GM12878 (cell line): ENCODE measurements around the gene RCBTB2. TPM values are rescaled to one million over a fixed set of nuclear protein-coding genes. Genes with fewer than 3 reads are reported as not detected.

Experiments
- ATAC-seq: fragments of 200-7000 bp; cut with Tn5 transposase; 3 replicates; pipeline ENCODE4 v1.9.1; 2020; ENCODE audit warnings: mild to moderate bottlenecking, moderate library complexity
- BruUV-seq: library from RNA; stranded (reverse); fragments of 400-500 nt; replicated peaks from 2 replicates; lab custom pipeline; 2021; lab: Mats Ljungman, UMichigan
- CTCF ChIA-PET: fragments of 300-600 bp; sonication (Branson Sonifier 250); formaldehyde crosslinking; extraction: SDS; loops from one replicate; lab custom pipeline; 2021; ENCODE audit warnings: inconsistent platforms; lab: Yijun Ruan, JAX
- POLR2A ChIA-PET: fragments of 350-600 bp; formaldehyde crosslinking; extraction: SDS; loops from one replicate; lab custom pipeline; 2021; ENCODE audit warnings: inconsistent platforms; lab: Charles Lee
- RAD21 ChIA-PET: fragments of 300-600 bp; sonication (Branson Sonifier 250); formaldehyde crosslinking; loops from one replicate; lab custom pipeline; 2023; ENCODE audit warnings: antibody characterized with exemption; ENCODE audit not compliant: unreplicated experiment; lab: Charles Lee
- SMC1A ChIA-PET: fragments of 300-600 bp; sonication (Branson Sonifier 250); formaldehyde crosslinking; loops from one replicate; lab custom pipeline; 2023; ENCODE audit not compliant: unreplicated experiment, uncharacterized antibody; lab: Charles Lee
- DNase-seq: peaks from one replicate; pipeline ENCODE4 v3.0.0-alpha.2; 2011; ENCODE audit warnings: low read depth, low spot score
- FAIRE-seq: peaks from 3 replicates; lab custom pipeline; 2011; peaks lifted over from hg19 to GRCh38; lab: Jason Lieb, UNC
- H2AFZ ChIP-seq: 2 replicates; pipeline ENCODE4 v1.6.0; 2011; ENCODE audit warnings: low read depth, low read length, control low read depth; ENCODE audit not compliant: control insufficient read depth
- H3K27ac ChIP-seq: 2 replicates; pipeline ENCODE4 v1.5.1; 2011; ENCODE audit warnings: control low read depth; ENCODE audit not compliant: control insufficient read depth, insufficient read depth
- H3K27me3 ChIP-seq, 2 experiments: replicated peaks in 1 of 2; 2 replicates each; pipeline versions ENCODE4 v1.6.0 to v1.6.1; 2011; ENCODE audit warnings: low read length in 1 of 2; ENCODE audit not compliant: control insufficient read depth in 2 of 2, insufficient read depth in 2 of 2
- H3K36me3 ChIP-seq, 2 experiments: 2 replicates each; pipeline ENCODE4 v1.5.1; 2011; ENCODE audit warnings: low read length in 1 of 2; ENCODE audit not compliant: control insufficient read depth in 2 of 2, insufficient read depth in 2 of 2
- H3K4me1 ChIP-seq: 2 replicates; pipeline ENCODE4 v1.6.1; 2011; ENCODE audit warnings: mild to moderate bottlenecking, low read length, moderate library complexity, mixed read lengths; ENCODE audit not compliant: control insufficient read depth, insufficient read depth
- H3K4me2 ChIP-seq: 2 replicates; pipeline ENCODE4 v1.6.0; 2011; ENCODE audit warnings: control low read depth; ENCODE audit not compliant: control insufficient read depth, insufficient read depth
- H3K4me3 ChIP-seq: fragments of 200-600 bp; sonication (generic); 2 replicates; pipeline ENCODE4 v1.5.1; 2016
- H3K79me2 ChIP-seq: 2 replicates; pipeline ENCODE4 v1.6.0; 2011; ENCODE audit warnings: low read length; ENCODE audit not compliant: control insufficient read depth, insufficient read depth
- H3K9ac ChIP-seq: 2 replicates; pipeline ENCODE4 v1.8.0; 2011; ENCODE audit warnings: low read length, control low read depth, mixed read lengths; ENCODE audit not compliant: control insufficient read depth, insufficient read depth
- H3K9me3 ChIP-seq: replicated peaks from 3 replicates; pipeline ENCODE4 v1.5.1; 2011; ENCODE audit warnings: mild to moderate bottlenecking, low read length; ENCODE audit not compliant: control insufficient read depth, insufficient read depth
- H4K20me1 ChIP-seq: 2 replicates; pipeline ENCODE4 v1.6.0; 2011; ENCODE audit not compliant: control insufficient read depth, insufficient read depth
- ASH2L ChIP-seq: fragments of 300-600, 200-600 bp; sonication (generic); IDR thresholded peaks from 2 replicates; pipeline ENCODE4 v1.6.1; 2017; ENCODE audit warnings: low read depth, mild to moderate bottlenecking, borderline replicate concordance
- ATF7 ChIP-seq: fragments of 450-650 bp; IDR thresholded peaks from 2 replicates; pipeline ENCODE4 v1.6.1; 2016; ENCODE audit warnings: low read depth, mild to moderate bottlenecking
- CEBPB ChIP-seq, 2 experiments: fragments of 150-350 bp in 1 of 2; IDR thresholded peaks; 2 replicates each; pipeline ENCODE4 v1.6.1; 2012 to 2014; ENCODE audit warnings: low read depth in 2 of 2, low read length in 2 of 2, borderline replicate concordance in 1 of 2, inconsistent platforms in 1 of 2
- CREB1 ChIP-seq: IDR thresholded peaks from 2 replicates; pipeline ENCODE4 v1.6.1; 2012; ENCODE audit warnings: low read depth, mild to moderate bottlenecking, inconsistent platforms
- ESRRA ChIP-seq: IDR thresholded peaks from 2 replicates; pipeline ENCODE4 v1.6.1; 2012; ENCODE audit warnings: mild to moderate bottlenecking, low read length, improper control_type of control experiment
- HCFC1 ChIP-seq: fragments of 150-350 bp; IDR thresholded peaks from 2 replicates; pipeline ENCODE4 v1.6.1; 2014; ENCODE audit warnings: low read length
- NFIC ChIP-seq: IDR thresholded peaks from 2 replicates; pipeline ENCODE4 v1.6.1; 2012; ENCODE audit warnings: low read depth, mild to moderate bottlenecking, inconsistent platforms, low read length, moderate library complexity
- NFYA ChIP-seq: IDR thresholded peaks from 2 replicates; pipeline ENCODE4 v1.6.1; 2011; ENCODE audit warnings: low read depth, mild to moderate bottlenecking, low read length, improper control_type of control experiment, borderline replicate concordance
- NR2C1 ChIP-seq: fragments of 450-650 bp; IDR thresholded peaks from 2 replicates; pipeline ENCODE4 v1.6.1; 2017; ENCODE audit warnings: antibody characterized with exemption, mild to moderate bottlenecking, moderate library complexity
- ZNF217 ChIP-seq: fragments of 450-650 bp; IDR thresholded peaks from 2 replicates; pipeline ENCODE4 v1.6.1; 2017; ENCODE audit warnings: antibody characterized with exemption, mild to moderate bottlenecking
- ZNF384 ChIP-seq: IDR thresholded peaks from 2 replicates; pipeline ENCODE4 v1.6.1; 2012; ENCODE audit warnings: low read depth, mild to moderate bottlenecking, low read length, improper control_type of control experiment, borderline replicate concordance
- WGBS: methylation state at CpG from one replicate; pipeline ENCODE4 v1.1.6; 2016; ENCODE audit warnings: low lambda C conversion rate; ENCODE audit not compliant: insufficient replicate concordance, insufficient coverage; ENCODE audit errors: missing lambda C conversion rate; 5-methylcytosine and 5-hydroxymethylcytosine counted together
- in situ Hi-C: fragments of 300-500 bp; cut with MboI; formaldehyde crosslinking; loops from 9 replicates; pipeline ENCODE4 v1.14.3; 2018; ENCODE audit warnings: mixed read lengths
- intact Hi-C: fragments of 100-400 bp; cut with micrococcal nuclease; formaldehyde crosslinking; loops from one replicate; pipeline ENCODE4 v1.14.2; 2022; ENCODE audit not compliant: unreplicated experiment
- polyA plus RNA-seq, 11 experiments: library from polyadenylated mRNA; depleted of rRNA in 4 of 11; unstranded in 6 of 11; stranded (reverse) in 5 of 11; fragments of >200 nt; fragmentation: Nextera tagmentation in 4 of 11; fragmentation: Illumina TruSeq in 1 of 11; extraction: Ambion mirVana in 4 of 11; extraction: Trizol in 1 of 11; gene quantifications; 1 replicate in 1 of 11; 2 replicates in 10 of 11; pipeline versions ENCODE4 v1.2.1 to v1.2.3, GENCODE V29; 2011 to 2016; ENCODE audit warnings: inconsistent platforms in 2 of 11, missing spikeins in 2 of 11, low read depth in 1 of 11
- total RNA-seq, 4 experiments: library from RNA; depleted of rRNA in 3 of 4; stranded (reverse); fragments of >200 nt in 3 of 4; fragmentation: Illumina TruSeq in 1 of 4; extraction: Trizol in 1 of 4; gene quantifications; 2 replicates each; pipeline versions ENCODE4 v1.2.1 to v1.2.3, GENCODE V29; 2013 to 2021
- TF ChIP-seq, protein P1 (sequence below): IDR thresholded peaks from 2 replicates; pipeline ENCODE4 v1.6.1; 2011; ENCODE audit warnings: low read depth, mild to moderate bottlenecking, low read length, moderate library complexity, borderline replicate concordance; ENCODE audit errors: extremely low read depth
- TF ChIP-seq, protein P2 (sequence below): fragments of 450-650 bp; conservative IDR thresholded peaks from 2 replicates; pipeline ENCODE4 v1.6.1; 2017; ENCODE audit warnings: mild to moderate bottlenecking, moderate library complexity
- TF ChIP-seq, protein P3 (sequence below): fragments of 450-650 bp; IDR thresholded peaks from 2 replicates; pipeline ENCODE4 v1.6.1; 2017; ENCODE audit warnings: mild to moderate bottlenecking, low read depth, inconsistent platforms; ENCODE audit not compliant: poor library complexity, severe bottlenecking
- TF ChIP-seq, protein P4 (sequence below): fragments of 450-650 bp; IDR thresholded peaks from 2 replicates; pipeline ENCODE4 v1.6.1; 2018; ENCODE audit warnings: mild to moderate bottlenecking, low read depth, moderate library complexity; ENCODE audit not compliant: partially characterized antibody

The RCBTB2 gene
- total and polyA plus RNA-seq, 10 of the 15 experiments (the other 5 are each of a cell fraction or from before 2014, with no cell fraction given): 5.0 to 16.0 (median 8.5) TPM

DNA sequence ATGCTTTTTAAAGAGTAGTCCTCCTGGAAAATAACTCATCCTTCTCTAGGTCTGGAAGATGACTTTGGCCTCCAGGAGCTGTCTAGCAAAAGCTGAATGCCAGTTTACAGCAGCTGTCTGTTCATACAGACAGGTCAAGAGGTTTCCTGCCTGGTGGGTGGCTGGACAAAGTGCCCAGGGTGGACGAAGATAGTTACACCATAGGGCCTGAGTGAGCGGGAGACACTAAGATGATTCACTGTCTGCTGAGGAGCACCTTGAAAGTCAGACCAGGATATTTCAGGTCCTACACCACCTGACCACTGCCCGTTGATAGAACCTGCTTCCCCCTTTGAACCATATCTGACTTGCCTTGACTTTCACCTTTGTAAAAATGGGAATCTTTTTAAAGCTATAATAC lies 49.2 kb upstream of the RCBTB2 start (continued):
- TF ChIP-seq ESRRA (no peak), ATF7 (no peak)
- TF ChIP-seq, protein P1, sequence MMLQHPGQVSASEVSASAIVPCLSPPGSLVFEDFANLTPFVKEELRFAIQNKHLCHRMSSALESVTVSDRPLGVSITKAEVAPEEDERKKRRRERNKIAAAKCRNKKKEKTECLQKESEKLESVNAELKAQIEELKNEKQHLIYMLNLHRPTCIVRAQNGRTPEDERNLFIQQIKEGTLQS: no peak

DNA sequence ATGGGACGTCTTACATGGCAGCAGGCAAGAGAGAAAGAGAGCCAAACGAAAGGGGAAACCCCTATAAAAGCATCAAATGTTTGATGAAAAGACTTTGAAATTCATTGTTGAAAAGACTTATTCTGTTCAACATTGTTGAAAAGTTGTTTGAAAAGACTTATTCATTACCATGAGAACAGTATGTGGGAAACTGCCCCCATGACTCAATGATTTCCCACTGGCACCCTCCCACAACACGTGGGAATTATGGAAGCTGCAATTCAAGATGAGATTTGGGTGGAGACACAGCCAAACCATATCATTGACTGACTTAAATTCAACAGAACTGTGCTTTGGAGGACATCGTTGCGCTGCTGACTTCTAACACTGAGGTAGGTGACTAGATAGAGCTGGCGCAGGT lies 48.0 kb upstream of the RCBTB2 start:
- Histone ChIP-seq H4K20me1 (no peaks in the 10 kb centered on the region), H3K4me3 (no peak overlapping the region), H3K4me2 (no peak overlapping the region), H3K27ac (no peak overlapping the region), H3K79me2 (no peaks in the 10 kb centered on the region), H3K27me3 (no peaks in the 10 kb centered on the region), H3K4me1 (peaks cover 42% of the 10 kb centered on the region), H3K9ac (no peak overlapping the region), H3K36me3 (no peaks in the 10 kb centered on the region), H3K9me3 (no peaks in the 10 kb centered on the region; the same call in 2 of the 3 replicates), H2AFZ (no peak overlapping the region)
- ATAC-seq (no peak), FAIRE-seq (no peak), DNase-seq (no peak)
- POLR2A ChIA-PET: no interaction called here
- CTCF ChIA-PET: interaction anchor here (0.7 to 7.2 kb wide), 39 partner anchors 10 to 779 kb away, joined by 3 to 191 read pairs (median 8); partner anchors contain the start of genes ITM2B and MED4
- WGBS: 69% methylated on average over 6 of the region's 6 CpGs
- intact Hi-C loops: loop anchor here (1.0 kb wide), 1 partner anchor 247 kb away; no protein-coding TSS in a partner anchor
- SMC1A ChIA-PET: interaction anchor here (0.7 to 11.7 kb wide), 32 partner anchors 10 to 1912 kb away, joined by 3 to 131 read pairs (median 6); partner anchors contain the start of genes NUDT15 and RCBTB2
- no TSS peak for BruUV-seq
- in situ Hi-C loops: loop anchor here (5.0 kb wide), 2 partner anchors 249 to 454 kb away; no protein-coding TSS in a partner anchor
- RAD21 ChIA-PET: interaction anchor here (0.7 to 5.9 kb wide), 18 partner anchors 12 to 543 kb away, joined by 3 to 141 read pairs (median 6); partner anchors contain the start of genes ITM2B, MED4, NUDT15 and RCBTB2
- TF ChIP-seq, protein P2, sequence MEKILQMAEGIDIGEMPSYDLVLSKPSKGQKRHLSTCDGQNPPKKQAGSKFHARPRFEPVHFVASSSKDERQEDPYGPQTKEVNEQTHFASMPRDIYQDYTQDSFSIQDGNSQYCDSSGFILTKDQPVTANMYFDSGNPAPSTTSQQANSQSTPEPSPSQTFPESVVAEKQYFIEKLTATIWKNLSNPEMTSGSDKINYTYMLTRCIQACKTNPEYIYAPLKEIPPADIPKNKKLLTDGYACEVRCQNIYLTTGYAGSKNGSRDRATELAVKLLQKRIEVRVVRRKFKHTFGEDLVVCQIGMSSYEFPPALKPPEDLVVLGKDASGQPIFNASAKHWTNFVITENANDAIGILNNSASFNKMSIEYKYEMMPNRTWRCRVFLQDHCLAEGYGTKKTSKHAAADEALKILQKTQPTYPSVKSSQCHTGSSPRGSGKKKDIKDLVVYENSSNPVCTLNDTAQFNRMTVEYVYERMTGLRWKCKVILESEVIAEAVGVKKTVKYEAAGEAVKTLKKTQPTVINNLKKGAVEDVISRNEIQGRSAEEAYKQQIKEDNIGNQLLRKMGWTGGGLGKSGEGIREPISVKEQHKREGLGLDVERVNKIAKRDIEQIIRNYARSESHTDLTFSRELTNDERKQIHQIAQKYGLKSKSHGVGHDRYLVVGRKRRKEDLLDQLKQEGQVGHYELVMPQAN: no peak
- TF ChIP-seq, protein P3, sequence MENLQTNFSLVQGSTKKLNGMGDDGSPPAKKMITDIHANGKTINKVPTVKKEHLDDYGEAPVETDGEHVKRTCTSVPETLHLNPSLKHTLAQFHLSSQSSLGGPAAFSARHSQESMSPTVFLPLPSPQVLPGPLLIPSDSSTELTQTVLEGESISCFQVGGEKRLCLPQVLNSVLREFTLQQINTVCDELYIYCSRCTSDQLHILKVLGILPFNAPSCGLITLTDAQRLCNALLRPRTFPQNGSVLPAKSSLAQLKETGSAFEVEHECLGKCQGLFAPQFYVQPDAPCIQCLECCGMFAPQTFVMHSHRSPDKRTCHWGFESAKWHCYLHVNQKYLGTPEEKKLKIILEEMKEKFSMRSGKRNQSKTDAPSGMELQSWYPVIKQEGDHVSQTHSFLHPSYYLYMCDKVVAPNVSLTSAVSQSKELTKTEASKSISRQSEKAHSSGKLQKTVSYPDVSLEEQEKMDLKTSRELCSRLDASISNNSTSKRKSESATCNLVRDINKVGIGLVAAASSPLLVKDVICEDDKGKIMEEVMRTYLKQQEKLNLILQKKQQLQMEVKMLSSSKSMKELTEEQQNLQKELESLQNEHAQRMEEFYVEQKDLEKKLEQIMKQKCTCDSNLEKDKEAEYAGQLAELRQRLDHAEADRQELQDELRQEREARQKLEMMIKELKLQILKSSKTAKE: no peak
- TF ChIP-seq ASH2L: no peak
- TF ChIP-seq ZNF217: no peak
- TF ChIP-seq CEBPB (IDR thresholded peaks at IDR 0.05; ENCODE audit: borderline replicate concordance in 1 of 2, low read depth in 2 of 2, low read length in 2 of 2): no peak
- TF ChIP-seq NFIC: no peak
- TF ChIP-seq HCFC1: no peak
- no peak for TF ChIP-seq NR2C1
- TF ChIP-seq, protein P4, sequence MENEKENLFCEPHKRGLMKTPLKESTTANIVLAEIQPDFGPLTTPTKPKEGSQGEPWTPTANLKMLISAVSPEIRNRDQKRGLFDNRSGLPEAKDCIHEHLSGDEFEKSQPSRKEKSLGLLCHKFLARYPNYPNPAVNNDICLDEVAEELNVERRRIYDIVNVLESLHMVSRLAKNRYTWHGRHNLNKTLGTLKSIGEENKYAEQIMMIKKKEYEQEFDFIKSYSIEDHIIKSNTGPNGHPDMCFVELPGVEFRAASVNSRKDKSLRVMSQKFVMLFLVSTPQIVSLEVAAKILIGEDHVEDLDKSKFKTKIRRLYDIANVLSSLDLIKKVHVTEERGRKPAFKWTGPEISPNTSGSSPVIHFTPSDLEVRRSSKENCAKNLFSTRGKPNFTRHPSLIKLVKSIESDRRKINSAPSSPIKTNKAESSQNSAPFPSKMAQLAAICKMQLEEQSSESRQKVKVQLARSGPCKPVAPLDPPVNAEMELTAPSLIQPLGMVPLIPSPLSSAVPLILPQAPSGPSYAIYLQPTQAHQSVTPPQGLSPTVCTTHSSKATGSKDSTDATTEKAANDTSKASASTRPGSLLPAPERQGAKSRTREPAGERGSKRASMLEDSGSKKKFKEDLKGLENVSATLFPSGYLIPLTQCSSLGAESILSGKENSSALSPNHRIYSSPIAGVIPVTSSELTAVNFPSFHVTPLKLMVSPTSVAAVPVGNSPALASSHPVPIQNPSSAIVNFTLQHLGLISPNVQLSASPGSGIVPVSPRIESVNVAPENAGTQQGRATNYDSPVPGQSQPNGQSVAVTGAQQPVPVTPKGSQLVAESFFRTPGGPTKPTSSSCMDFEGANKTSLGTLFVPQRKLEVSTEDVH: no peak
- no peak for TF ChIP-seq ZNF384
- TF ChIP-seq CREB1: no peak
- no peak for TF ChIP-seq NFYA
